ENCODE measurements around the gene NOC4L.
A peak's percentile ranks its signal among the peaks of the same experiment; 100 is the strongest.
"Not testable (repeated sequence)": the region's sequence is repeated elsewhere in the genome, so short reads cannot be mapped to it uniquely, and the experiment has no call there.

NOC4L gene

GRCh38 chr12:132144115-132144809, at the start of gene NOC4L, which contains the start of gene DDX51:
Gene NOC4L, plus strand, starts transcription at chr12:132144457. Its CDS starts 32 bp downstream, at chr12:132144489.
Gene DDX51, minus strand, starts transcription at chr12:132144319. Its CDS starts 23 bp downstream, at chr12:132144296.
- H3K27ac ChIP-seq, result peak within 1 kb of the TSS; percentile 67
- TF ChIP-seq CTCF (IDR thresholded peaks at IDR 0.05) (peak; percentile 26), ZFX (IDR thresholded peaks at IDR 0.05; ENCODE audit: borderline replicate concordance) (no peak)

- no peak for TF ChIP-seq ZFX (IDR thresholded peaks at IDR 0.05; ENCODE audit: borderline replicate concordance)
- no peak overlapping the region for H3K27ac ChIP-seq
Observed at GRCh38 chr12:132095520-132096409, 48.5 kb upstream of the NOC4L start.

- TF ChIP-seq CTCF (IDR thresholded peaks at IDR 0.05), result no peak
- TF ChIP-seq ZFX (IDR thresholded peaks at IDR 0.05; ENCODE audit: borderline replicate concordance), result no peak
- H3K27ac ChIP-seq, result no peak overlapping the region
Observed at GRCh38 chr12:132099739-132100138, 44.5 kb upstream of the NOC4L start.

DNA sequence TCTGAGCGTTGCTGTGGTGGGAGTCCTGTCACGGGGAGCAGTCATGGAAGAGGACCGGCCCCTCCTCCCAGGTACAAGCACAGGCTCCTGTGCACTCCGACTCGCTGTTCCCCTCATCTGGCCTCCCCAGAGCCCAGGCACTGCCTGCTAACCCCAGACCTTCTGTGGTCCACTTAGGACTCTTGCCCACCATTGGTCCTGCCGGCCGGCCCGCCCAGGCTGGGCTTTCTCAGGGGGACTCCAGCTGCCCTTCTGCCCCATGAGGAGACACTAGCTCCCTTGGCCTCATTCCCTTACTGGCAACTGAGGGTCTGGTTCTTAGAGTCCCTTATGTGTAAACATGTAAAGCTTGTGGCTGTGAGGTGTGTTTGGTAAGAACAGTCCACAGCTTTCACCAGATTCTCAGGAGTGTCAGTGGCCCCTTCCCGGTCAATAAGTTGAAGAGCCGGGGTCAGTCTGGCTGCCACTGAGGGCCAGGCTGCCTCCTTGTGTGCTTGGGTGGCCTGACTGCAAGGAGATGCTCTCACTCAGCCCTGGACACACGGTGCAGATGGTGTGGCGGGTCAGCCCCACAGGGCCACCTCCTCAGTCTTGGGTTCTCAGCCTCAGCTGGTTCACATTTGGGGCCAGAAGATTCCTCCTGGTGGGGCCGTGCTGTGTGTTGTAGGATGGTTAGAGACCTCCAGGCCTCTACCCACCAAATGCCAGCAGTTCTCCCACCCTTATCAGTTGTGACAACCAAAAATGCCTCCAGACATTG, 43.8 kb upstream of the NOC4L start:
- no peak overlapping the region for H3K27ac ChIP-seq
- TF ChIP-seq ZFX (IDR thresholded peaks at IDR 0.05; ENCODE audit: borderline replicate concordance) (no peak), CTCF (IDR thresholded peaks at IDR 0.05) (no peak)

GRCh38 chr12:132102297-132102696, 42.0 kb upstream of the NOC4L start:
- H3K27ac ChIP-seq, result no peak overlapping the region
- no peak for TF ChIP-seq CTCF (IDR thresholded peaks at IDR 0.05)
- no peak for TF ChIP-seq ZFX (IDR thresholded peaks at IDR 0.05; ENCODE audit: borderline replicate concordance)

DNA sequence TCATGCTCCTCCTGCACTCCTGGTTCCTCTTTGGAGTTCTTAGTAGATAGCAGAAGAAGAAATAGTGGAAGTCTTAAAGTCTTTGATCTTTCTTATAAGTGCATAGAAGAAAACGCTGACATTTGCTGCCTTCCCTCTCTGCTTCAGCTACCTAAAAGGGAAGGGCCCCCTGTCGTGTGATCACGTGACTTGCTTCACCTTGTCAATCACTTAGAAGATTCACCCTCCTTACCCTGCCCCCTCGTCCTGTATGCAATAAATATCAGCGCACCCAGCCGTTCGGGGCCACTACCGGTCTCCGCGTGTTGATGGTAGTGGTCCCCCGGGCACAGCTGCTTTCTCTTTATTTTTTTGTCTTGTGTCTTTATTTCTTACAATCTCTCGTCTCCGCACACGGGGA, 41.2 kb upstream of the NOC4L start:
- H3K27ac ChIP-seq, result not testable (repeated sequence)

- H3K27ac ChIP-seq, result no peak overlapping the region
- TF ChIP-seq CTCF (IDR thresholded peaks at IDR 0.05) (no peak), ZFX (IDR thresholded peaks at IDR 0.05; ENCODE audit: borderline replicate concordance) (no peak)
Observed at GRCh38 chr12:132103542-132104308, 40.5 kb upstream of the NOC4L start.
